HG02798 (cell line): ENCODE data around the gene LIN28B.
"Not testable (repeated sequence)": the region's sequence is repeated elsewhere in the genome, so short reads cannot be mapped to it uniquely, and the experiment has no call there.

Source experiments
- ATAC-seq: cut with Tn5 transposase; IDR thresholded peaks from one replicate; pipeline ENCODE4 v1.9.1; 2021; ENCODE audit warnings: mild to moderate bottlenecking; ENCODE audit not compliant: unreplicated experiment, poor library complexity

LIN28B gene

DNA sequence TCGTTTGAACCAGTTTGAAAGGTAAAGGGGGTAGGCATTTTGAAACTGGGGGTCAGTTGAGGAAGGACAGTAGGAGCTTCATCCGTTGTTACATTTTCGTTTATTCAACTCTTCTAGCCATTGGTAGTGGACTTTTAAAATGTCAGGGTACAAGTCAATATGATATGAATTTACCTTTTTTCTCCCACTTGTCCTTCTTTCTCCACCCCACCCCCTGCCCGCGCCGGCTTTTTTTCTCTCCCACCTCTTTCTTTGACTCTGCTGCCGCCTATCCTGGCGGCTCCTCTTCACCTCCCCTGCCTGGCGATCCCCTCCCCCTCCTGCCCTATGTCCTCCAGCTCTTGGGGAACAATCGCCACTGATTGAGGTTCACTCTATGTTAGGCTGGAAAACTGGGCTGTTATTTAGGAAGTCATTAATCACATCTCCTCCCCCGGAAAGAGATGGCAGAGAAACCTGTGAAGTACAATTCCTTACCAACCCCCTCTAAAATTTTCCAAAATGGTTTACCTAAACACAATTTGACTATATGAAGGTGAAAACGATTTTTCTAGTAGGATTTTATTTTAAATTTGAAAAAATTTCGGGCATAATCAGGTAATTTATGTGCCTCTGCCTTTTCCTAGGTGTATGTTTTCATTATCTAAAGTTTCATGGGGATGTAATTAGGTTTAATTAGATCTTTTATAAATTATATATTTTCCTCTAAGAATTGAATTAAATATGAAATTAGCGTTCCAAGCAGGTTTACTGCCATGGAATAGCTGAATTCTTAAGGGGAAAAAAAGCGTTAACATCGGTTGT is 778 bp upstream of the LIN28B start:
- no peak for ATAC-seq

DNA sequence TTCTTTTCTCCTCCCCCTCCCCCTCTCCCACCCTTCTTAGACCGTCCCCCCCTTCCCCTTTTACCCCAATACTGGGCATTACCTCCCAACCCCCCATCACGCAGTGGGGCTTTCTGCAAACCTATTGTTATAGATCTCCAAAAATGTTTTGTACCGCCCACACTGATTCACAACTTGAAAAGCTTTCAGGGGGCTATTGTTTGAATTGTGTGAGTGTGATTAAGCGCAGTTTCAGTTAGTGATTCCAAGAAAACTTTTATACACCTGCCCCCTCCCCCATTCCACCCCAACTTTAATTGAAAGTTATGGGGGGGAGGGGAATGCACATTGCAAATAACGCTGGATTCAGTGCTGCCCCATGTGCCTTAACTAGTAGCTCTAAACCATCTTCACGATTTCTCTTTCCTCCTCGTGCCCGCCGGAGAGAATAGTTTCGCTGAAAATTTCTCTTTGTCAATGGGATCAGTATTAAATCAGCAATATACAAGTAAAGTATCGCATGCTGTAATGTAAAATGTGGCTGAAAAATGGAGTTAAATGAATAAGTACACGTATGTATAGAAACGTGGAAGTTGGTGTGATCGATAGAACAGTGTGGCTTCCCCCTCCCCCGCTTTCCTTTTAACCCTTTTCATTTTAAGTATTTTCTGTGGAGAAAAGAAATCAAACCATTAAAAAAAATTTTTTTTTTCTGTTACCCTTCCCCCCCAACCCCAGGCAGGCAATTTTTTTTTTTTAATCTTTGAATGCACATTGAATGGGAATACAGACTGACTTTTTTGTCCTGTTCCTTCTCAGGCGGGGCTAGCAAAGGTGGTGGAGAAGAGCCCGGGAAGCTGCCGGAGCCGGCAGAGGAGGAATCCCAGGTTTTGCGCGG is 632 bp downstream of the LIN28B start:
- no peak for ATAC-seq

DNA sequence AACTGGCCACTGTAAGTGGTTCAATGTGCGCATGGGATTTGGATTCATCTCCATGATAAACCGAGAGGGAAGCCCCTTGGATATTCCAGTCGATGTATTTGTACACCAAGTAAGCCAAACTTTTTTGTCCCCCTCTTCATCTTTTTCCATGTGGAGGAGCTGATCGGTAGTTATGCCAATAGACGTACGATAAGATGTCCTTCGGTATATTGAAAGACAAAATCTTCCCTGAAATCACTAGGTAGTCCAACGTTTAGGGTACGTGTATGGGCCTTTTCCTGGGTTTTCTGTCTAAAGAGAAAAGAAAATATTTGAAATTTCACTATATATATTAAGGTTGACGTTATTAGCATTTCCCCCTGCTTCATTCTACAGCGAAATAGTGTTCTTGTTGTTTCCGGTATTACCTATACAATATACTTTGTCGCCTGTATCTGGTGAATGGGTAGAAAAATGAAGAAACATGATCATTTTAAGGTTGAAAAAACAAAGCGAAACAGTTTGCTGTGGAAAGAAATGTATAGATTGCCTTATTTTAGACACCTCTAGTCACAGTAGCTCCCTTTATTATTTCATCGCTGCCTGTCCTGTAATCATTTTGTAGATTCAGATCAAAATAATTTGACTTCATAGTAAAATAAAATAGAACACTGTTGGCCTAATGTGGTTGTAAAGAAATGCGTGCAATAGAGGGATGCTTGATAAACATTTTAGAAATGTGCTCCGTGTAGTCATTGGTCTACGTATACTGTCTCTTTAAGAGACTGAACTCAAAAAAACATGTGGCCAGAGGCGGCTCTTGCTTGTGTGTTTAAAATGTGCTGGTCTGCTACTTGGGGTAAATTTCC is 1.5 kb downstream of the LIN28B start:
- no peak for ATAC-seq

DNA sequence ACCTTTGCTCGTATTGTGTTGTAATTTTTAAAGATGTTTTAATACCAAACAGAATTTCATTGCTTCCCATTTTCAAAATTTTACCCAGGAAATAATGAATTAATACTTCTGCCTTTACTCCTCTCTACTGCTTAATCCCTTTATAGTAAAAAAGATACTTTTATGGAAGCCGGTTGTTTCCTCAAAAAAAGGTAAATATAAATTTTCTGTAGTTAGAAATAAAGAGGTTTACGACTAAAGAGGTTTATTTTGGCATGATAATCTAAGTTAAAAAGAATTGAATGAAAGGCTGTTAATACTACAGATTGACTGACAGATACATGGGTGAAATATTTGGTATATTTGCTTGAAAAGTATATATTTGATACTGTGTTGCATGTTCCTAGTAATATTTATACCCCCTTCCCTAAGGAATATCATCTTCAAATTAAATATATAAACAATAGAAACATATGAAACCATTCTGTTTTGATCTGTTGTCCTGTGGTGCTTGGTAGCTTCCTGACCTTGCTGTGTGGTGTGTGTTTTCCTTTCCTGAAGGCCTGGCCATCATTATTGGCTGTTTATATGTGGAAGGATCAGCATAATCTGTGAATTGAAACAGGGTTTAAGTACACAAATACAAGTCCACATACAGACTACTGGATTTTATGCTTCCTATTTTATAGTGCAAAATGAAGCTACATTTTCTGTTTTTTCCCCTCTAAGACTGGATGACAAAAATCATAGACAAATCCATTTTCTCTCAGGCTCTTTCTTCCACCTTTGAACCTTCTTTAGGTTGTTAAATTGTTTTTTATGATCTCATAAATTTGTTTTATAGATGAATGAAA is 2.3 kb downstream of the LIN28B start:
- ATAC-seq: no peak

DNA sequence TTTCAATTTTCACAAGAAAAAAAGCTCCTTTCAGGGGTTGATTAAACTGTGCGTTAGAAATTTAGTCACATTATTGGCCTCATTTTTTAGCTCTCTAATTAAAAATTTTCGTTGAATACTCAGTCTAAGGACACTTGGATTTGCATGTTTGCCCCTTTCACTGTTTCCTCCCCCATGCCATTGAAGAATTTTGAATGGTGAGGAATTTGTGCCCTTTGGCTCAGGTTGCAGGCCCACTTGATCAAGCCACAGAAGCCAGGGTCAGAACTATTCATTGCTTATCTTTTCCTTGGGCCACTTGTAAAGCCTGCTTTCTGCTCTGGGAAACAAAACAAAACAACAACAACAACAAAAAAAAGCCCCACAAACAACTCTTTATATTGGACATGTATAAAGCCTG is 12.2 kb downstream of the LIN28B start:
- ATAC-seq: no peak

DNA sequence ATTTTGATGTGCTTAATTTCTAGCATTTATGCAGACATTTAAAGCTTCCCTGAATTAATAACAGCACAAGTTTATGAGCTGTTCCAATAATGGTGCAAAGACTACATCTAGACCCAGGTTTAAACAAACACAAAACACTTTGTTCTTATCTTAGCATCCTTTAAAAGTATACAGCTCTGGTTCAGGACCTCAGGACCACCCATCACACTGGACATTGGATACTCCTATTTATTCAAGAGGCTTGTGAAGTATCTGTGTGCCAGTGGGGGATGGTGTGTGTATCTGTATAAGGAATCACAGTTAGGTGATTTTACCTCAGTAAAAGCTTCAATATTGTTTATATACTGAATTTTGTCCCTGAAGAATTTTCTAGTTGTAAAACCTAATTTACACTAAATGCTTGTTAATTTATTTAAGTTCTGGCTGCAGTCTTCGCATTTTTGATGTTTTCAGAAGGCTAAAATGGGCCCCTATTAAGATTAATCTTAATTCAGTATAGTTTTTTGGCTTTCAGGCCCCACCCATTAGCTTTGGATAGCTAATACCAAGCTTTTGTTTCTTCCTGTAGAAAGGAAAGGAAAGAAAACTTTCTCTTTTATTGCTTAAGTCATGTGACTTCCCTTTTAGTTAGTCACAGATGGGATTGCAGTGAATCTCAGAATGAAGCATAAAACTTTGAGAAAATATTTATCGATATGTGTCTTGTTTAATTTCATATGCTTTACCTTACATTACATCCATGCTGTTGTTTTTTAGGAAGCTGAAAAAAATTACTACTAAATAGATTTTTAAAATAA is 13.1 kb downstream of the LIN28B start:
- ATAC-seq: no peak

- ATAC-seq: no peak
These were observed 16.5 kb downstream of the LIN28B start for GRCh38 chr6:104973404-104973803.

DNA sequence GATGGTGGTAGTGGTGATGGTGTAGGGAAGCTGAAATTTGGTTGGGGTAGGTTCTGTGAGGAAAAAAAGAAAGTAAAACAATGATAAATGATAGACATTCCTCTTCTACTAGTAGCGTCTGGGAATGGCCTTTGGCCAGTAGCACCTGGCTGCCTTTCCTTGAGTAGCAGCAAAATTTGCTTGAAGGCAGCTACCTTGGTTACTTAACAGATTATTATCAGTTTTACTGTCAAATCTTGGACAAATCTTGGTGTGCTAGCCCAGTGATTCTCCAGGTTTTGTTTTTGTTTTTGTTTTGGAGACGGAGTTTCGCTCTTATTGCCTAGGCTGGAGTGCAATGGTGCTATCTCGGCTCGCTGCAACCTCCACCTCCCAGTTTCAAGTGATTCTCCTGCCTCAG is 26.4 kb downstream of the LIN28B start:
- ATAC-seq: no peak

DNA sequence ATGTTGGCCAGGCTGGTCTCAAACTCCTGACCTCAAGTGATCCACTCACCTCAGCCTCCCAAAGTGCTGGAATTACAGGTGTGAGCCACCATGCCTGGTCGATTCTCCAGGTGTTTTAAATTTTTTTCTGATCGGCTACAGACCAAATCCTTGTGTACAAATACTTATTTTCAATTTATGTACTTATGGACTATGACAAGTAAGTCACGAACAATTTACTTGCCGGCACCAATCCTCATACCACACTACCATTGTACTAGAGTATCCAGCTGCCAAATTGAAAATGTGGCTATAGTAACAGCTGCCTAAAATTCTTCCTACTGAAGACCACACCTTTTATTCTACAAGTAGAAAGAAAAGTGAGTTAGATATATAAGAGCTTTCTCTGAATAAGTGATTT is 26.9 kb downstream of the LIN28B start:
- ATAC-seq: no peak

GRCh38 chr6:104984831-104985230 is 27.9 kb downstream of the LIN28B start:
- no peak for ATAC-seq

DNA sequence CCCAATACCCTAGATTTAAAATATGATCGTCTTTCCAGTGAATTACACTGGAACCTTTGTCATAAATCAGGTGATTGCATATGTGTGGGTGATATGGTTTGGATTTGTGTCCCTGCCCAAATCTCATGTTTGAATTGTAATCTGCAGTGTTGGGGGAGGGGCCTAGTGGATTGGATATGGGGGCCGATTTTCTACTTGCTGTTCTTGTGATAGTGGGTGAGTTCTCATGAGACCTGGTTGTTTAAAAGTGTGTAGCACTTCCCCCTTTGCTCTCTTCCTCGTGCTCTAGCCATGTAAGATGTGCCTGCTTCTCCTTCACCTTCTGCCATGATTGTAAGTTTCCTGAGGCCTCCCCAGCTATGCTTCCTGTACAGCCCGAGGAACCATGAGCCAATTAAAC is 29.0 kb downstream of the LIN28B start:
- ATAC-seq: not testable (repeated sequence)

GRCh38 chr6:104986625-104987024 is 29.7 kb downstream of the LIN28B start:
- no peak for ATAC-seq

- no peak for ATAC-seq
These were observed 30.3 kb downstream of the LIN28B start for GRCh38 chr6:104987218-104987617.

DNA sequence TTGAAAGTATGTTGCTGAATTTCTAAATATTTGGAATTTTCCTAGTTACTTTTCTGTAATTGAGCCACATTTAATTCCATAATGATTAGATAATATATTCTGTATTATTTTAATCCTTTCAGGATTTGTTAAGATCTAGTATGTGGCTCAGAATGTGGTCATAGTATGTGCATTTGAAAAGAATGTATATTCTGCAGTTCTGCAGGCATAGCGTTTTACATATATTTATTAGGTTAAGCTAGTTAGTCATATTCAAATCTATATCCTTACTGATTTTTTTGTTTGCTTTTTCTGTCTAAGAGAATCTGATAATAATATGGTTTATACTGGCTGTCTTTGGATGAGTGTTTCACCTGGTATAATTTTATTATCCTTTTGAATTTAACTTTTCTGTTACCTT is 33.2 kb downstream of the LIN28B start:
- no peak for ATAC-seq

- not testable (repeated sequence) for ATAC-seq
These were observed 34.2 kb downstream of the LIN28B start for GRCh38 chr6:104991062-104991461.

GRCh38 chr6:104993576-104993975 is 36.7 kb downstream of the LIN28B start:
- ATAC-seq: not testable (repeated sequence)

DNA sequence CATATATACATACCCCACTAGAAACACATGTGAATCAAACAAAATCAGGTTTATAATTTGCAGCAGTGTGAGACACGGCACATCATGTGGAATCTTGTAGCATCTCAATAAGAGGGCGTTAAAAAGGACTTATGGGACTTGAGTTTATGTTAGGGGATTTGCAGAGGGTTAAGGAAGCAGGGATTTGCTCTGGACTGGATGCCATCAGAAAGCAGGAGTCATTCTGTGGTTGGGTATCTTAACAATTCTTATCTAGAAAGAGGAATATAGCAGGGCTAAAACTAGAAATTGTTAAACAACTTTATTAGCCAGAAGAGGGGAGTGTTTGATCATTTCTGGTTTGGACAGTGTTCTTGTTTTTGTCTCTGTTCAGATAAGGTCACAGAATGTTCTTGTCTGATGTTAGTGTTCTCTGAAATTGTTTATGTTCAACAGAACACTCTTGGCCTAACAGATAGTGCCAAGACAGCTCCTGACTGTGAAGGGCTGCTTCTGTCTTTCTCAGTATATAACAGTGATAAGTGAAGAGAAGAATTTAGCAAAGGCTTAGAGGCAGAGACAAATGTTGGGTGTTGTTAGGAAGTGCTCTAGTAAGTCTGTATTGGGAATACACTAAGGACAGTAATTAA is 39.2 kb downstream of the LIN28B start:
- ATAC-seq: no peak

DNA sequence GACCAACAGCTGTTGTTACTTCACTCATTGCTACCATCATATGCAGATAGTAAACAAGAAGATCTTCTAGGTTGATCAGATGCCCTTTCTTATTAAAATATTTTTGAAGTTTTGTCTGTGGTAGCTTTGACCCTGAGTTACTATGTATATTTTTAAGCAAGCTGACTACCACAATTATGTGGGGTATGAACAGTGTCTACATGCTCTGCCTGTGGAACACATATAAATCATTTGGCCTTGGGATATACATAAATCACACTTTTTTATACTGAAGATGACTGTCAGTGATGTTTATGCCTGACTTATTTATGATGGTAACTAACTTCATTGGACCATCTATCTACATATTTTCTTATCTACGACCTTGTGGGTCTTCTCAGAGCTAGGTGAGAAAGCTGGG is 44.2 kb downstream of the LIN28B start:
- no peak for ATAC-seq

DNA sequence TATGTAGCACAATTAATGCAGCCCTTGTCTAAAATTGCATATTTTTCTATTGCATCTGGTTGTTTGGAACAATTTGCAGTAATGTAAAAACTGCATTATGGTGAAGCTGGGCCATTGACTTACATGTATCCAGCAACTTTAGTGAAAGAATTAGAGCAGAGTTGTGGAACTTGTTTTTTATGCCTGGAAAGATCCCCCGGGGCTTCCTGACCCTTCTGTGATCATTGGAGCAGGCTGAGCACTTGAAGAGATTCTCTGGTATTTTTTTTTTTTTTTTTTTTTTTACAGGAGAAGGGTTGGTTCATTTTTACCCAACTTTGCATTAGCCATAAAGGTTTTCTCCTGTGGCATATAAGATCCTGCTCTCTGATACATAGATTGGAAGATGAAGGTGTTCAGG is 45.0 kb downstream of the LIN28B start:
- no peak for ATAC-seq
